ENCODE results near the gene SLC4A5.

The SLC4A5 gene

DNA sequence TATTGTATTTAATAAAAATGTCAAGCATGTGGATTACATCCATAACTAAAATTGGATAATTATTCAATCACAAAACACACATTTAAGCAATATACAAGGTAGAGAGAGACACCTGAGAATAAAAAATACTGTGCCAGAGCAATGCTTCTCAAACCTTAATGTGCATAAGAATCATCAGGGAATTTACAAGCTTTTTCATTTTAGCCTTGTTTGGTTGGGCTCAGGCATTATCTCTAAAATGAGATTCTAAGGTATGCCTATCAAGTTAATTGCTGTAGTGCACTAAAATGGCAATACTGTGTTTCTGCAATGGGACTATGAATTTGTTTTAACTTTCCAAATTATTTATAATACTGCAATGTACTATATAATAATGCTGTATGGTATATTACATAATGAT lies 165.5 kb downstream of the SLC4A5 start:
- TF ChIP-seq EGR1 (IDR thresholded peaks at IDR 0.05) (no peak), REST (IDR thresholded peaks at IDR 0.05; ENCODE audit: low read depth) (no peak), FOXM1 (IDR thresholded peaks at IDR 0.05; ENCODE audit: borderline replicate concordance, low read depth) (no peak), CEBPB (IDR thresholded peaks at IDR 0.05) (no peak), CREB1 (IDR thresholded peaks at IDR 0.05; ENCODE audit: low read depth) (no peak), TAF1 (IDR thresholded peaks at IDR 0.05; ENCODE audit: low read depth) (no peak), EP300 (IDR thresholded peaks at IDR 0.05; ENCODE audit: borderline replicate concordance) (no peak), NFIC (IDR thresholded peaks at IDR 0.05) (no peak), TCF12 (IDR thresholded peaks at IDR 0.05; ENCODE audit: low read depth) (no peak)
- TF ChIP-seq, protein P1, sequence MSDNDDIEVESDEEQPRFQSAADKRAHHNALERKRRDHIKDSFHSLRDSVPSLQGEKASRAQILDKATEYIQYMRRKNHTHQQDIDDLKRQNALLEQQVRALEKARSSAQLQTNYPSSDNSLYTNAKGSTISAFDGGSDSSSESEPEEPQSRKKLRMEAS (IDR thresholded peaks at IDR 0.05) = no peak
- TF ChIP-seq, protein P2, sequence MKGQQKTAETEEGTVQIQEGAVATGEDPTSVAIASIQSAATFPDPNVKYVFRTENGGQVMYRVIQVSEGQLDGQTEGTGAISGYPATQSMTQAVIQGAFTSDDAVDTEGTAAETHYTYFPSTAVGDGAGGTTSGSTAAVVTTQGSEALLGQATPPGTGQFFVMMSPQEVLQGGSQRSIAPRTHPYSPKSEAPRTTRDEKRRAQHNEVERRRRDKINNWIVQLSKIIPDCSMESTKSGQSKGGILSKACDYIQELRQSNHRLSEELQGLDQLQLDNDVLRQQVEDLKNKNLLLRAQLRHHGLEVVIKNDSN (IDR thresholded peaks at IDR 0.05) = no peak

- TF ChIP-seq, protein P1 (IDR thresholded peaks at IDR 0.05) = no peak
- TF ChIP-seq EP300 (IDR thresholded peaks at IDR 0.05; ENCODE audit: borderline replicate concordance) (no peak), TAF1 (IDR thresholded peaks at IDR 0.05; ENCODE audit: low read depth) (no peak), REST (IDR thresholded peaks at IDR 0.05; ENCODE audit: low read depth) (no peak), YY1 (IDR thresholded peaks at IDR 0.05; ENCODE audit: low read depth) (no peak), FOXM1 (IDR thresholded peaks at IDR 0.05; ENCODE audit: borderline replicate concordance, low read depth) (no peak), ZBTB7A (IDR thresholded peaks at IDR 0.05; ENCODE audit: low read depth) (no peak)
- TF ChIP-seq, protein P2 (IDR thresholded peaks at IDR 0.05) = no peak
These were observed 168.3 kb downstream of the SLC4A5 start for GRCh38 chr2:74174909-74175308.

GRCh38 chr2:74168739-74169138 lies 174.5 kb downstream of the SLC4A5 start:
- TF ChIP-seq NFIC (IDR thresholded peaks at IDR 0.05) (no peak), FOXM1 (IDR thresholded peaks at IDR 0.05; ENCODE audit: borderline replicate concordance, low read depth) (no peak)
- TF ChIP-seq, protein P1 (IDR thresholded peaks at IDR 0.05) = no peak
